CD14-positive monocyte (primary cell): ENCODE measurements around the gene STOML3. TPM values are rescaled to one million over a fixed set of nuclear protein-coding genes. Genes with fewer than 3 reads are reported as not detected.

Source experiments
- DNase-seq, 3 donors: peaks; one replicate each; pipeline ENCODE4 v3.0.0-alpha.2; 2011 to 2022
- H2AFZ ChIP-seq: 2 replicates; pipeline ENCODE4 v1.6.0; 2012; ENCODE audit warnings: mild to moderate bottlenecking, low read depth, low read length, inconsistent platforms; ENCODE audit not compliant: insufficient read depth, poor library complexity, severe bottlenecking
- H3K27ac ChIP-seq, 2 donors: 1 replicate in 1 of 2; 2 replicates in 1 of 2; pipeline ENCODE4 v1.5.1; 2012 to 2013; ENCODE audit warnings: low read length in 2 of 2, control low read depth in 1 of 2, inconsistent platforms in 1 of 2, low read depth in 1 of 2, mild to moderate bottlenecking in 1 of 2
- H3K27me3 ChIP-seq, 2 donors: one replicate each; pipeline versions ENCODE4 v1.6.0 to v1.6.1; 2011 to 2013; ENCODE audit warnings: low read length in 2 of 2; ENCODE audit not compliant: control insufficient read depth in 2 of 2, insufficient read depth in 2 of 2
- H3K36me3 ChIP-seq, 2 donors: replicated peaks in 1 of 2; 1 replicate in 1 of 2; 2 replicates in 1 of 2; pipeline versions ENCODE4 v1.5.1 to v1.6.1; 2012 to 2013; ENCODE audit warnings: low read length in 2 of 2, control low read depth in 1 of 2, inconsistent platforms in 1 of 2, mild to moderate bottlenecking in 1 of 2; ENCODE audit not compliant: insufficient read depth in 2 of 2, control insufficient read depth in 1 of 2
- H3K4me1 ChIP-seq, 2 donors: 1 replicate in 1 of 2; 2 replicates in 1 of 2; pipeline versions ENCODE4 v1.5.1 to v1.6.1; 2012 to 2013; ENCODE audit warnings: low read length in 2 of 2, control low read depth in 1 of 2, inconsistent platforms in 1 of 2, mild to moderate bottlenecking in 1 of 2, moderate library complexity in 1 of 2; ENCODE audit not compliant: insufficient read depth in 2 of 2, control insufficient read depth in 1 of 2
- H3K4me2 ChIP-seq: replicated peaks from 2 replicates; pipeline ENCODE3; 2012; ENCODE audit warnings: low read length, moderate library complexity, mild to moderate bottlenecking; ENCODE audit not compliant: poor library complexity, severe bottlenecking; ENCODE audit errors: extremely low read depth
- H3K4me3 ChIP-seq, 3 experiments: fragments of 200-600 bp in 1 of 3; sonication (generic) in 1 of 3; replicated peaks in 1 of 3; 1 replicate in 2 of 3; 2 replicates in 1 of 3; pipeline ENCODE4 v1.5.1; 2011 to 2013; ENCODE audit warnings: low read length in 3 of 3, mild to moderate bottlenecking in 3 of 3, control low read depth in 2 of 3, low read depth in 2 of 3, inconsistent platforms in 1 of 3, moderate library complexity in 1 of 3
- H3K79me2 ChIP-seq: 2 replicates; pipeline ENCODE4 v1.6.0; 2012; ENCODE audit warnings: mild to moderate bottlenecking, control low read depth, inconsistent platforms, low read length, moderate library complexity; ENCODE audit not compliant: insufficient read depth
- H3K9ac ChIP-seq: 2 replicates; pipeline ENCODE4 v1.6.0; 2017; ENCODE audit warnings: low read length, mild to moderate bottlenecking; ENCODE audit not compliant: insufficient read depth, poor library complexity, severe bottlenecking
- H3K9me3 ChIP-seq, 2 donors: replicated peaks in 1 of 2; 1 replicate in 1 of 2; 2 replicates in 1 of 2; pipeline versions ENCODE4 v1.5.1 to v1.6.1; 2012 to 2013; ENCODE audit warnings: low read length in 2 of 2, control low read depth in 1 of 2; ENCODE audit not compliant: control insufficient read depth in 1 of 2, insufficient read depth in 1 of 2
- H4K20me1 ChIP-seq: 2 replicates; pipeline ENCODE4 v1.6.0; 2012; ENCODE audit warnings: mild to moderate bottlenecking, low read length, control low read depth, moderate library complexity; ENCODE audit not compliant: insufficient read depth
- H3K27ac Mint-ChIP-seq, 7 donors: one replicate each; pipeline ENCODE4 v1.8.0; 2020; ENCODE audit warnings: mild to moderate bottlenecking in 7 of 7, mixed read lengths in 7 of 7, moderate library complexity in 6 of 7, inconsistent platforms in 2 of 7
- H3K27me3 Mint-ChIP-seq, 3 donors: one replicate each; pipeline ENCODE4 v1.8.0; 2021 to 2022; ENCODE audit warnings: low read depth in 3 of 3, mild to moderate bottlenecking in 3 of 3, mixed read lengths in 3 of 3, moderate library complexity in 3 of 3, inconsistent platforms in 1 of 3
- H3K36me3 Mint-ChIP-seq, 2 donors: one replicate each; pipeline ENCODE4 v1.8.0; 2020; ENCODE audit warnings: mixed read lengths in 2 of 2, inconsistent platforms in 1 of 2, mild to moderate bottlenecking in 1 of 2
- H3K4me1 Mint-ChIP-seq: one replicate; pipeline ENCODE4 v1.8.0; 2020; ENCODE audit warnings: mild to moderate bottlenecking, mixed read lengths
- H3K4me3 Mint-ChIP-seq, 2 donors: one replicate each; pipeline ENCODE4 v1.8.0; 2020; ENCODE audit warnings: mild to moderate bottlenecking in 2 of 2, mixed read lengths in 2 of 2, moderate library complexity in 1 of 2
- H3K9me3 Mint-ChIP-seq, 7 donors: one replicate each; pipeline ENCODE4 v1.8.0; 2020 to 2022; ENCODE audit warnings: mixed read lengths in 7 of 7, mild to moderate bottlenecking in 6 of 7, moderate library complexity in 6 of 7, inconsistent platforms in 2 of 7
- WGBS: methylation state at CpG from one replicate; pipeline ENCODE4 v1.1.5; 2013; ENCODE audit warnings: missing lambda C conversion rate; ENCODE audit not compliant: insufficient coverage; 5-methylcytosine and 5-hydroxymethylcytosine counted together
- intact Hi-C, 2 donors: fragments of 100-400 bp; cut with micrococcal nuclease; formaldehyde crosslinking; loops; one replicate each; pipeline versions ENCODE4 v1.15.0 to v1.15.1; 2023
- polyA plus RNA-seq, 3 donors: library from polyadenylated mRNA; depleted of rRNA in 1 of 3; unstranded in 2 of 3; stranded (reverse) in 1 of 3; fragments of 300-500 nt in 2 of 3; fragments of >200 nt in 1 of 3; fragmentation: Illumina TruSeq in 2 of 3; gene quantifications; 1 replicate in 2 of 3; 2 replicates in 1 of 3; pipeline ENCODE4 v1.2.3, GENCODE V29; 2012 to 2021
- TF ChIP-seq, protein P1 (sequence below): fragments of 200-600 bp; IDR thresholded peaks from one replicate; pipeline ENCODE4 v1.8.0; 2022; ENCODE audit warnings: antibody characterized with exemption, mild to moderate bottlenecking

STOML3 gene
- polyA plus RNA-seq, 3 donors, result not detected

GRCh38 chr13:39032150-39032549 is 41.5 kb upstream of the STOML3 start:
- Histone ChIP-seq H3K9ac (no peak overlapping the region), H3K27me3 (no peaks in the 10 kb centered on the region), H3K36me3 (peaks cover 25 to 49% of the 10 kb centered on the region in 2 donors), H3K4me3 (no peak overlapping the region), H2AFZ (no peak overlapping the region), H3K9me3 (no peaks in the 10 kb centered on the region), H4K20me1 (peaks cover 67% of the 10 kb centered on the region), H3K27ac (no peak overlapping the region), H3K79me2 (peaks cover 68% of the 10 kb centered on the region), H3K4me2 (no peak overlapping the region), H3K4me1 (peaks cover 26 to 33% of the 10 kb centered on the region in 2 donors)
- Mint-ChIP-seq H3K36me3 (peaks cover 34 to 36% of the 10 kb centered on the region in 2 donors), H3K4me1 (peaks cover 39% of the 10 kb centered on the region), H3K27ac (peak overlapping the region in 1 of 7 donors; percentile 85), H3K4me3 (no peak overlapping the region), H3K27me3 (peaks cover 0 to 2% (median 0%) of the 10 kb centered on the region in 3 donors), H3K9me3 (no peaks in the 10 kb centered on the region)
- TF ChIP-seq, protein P1, sequence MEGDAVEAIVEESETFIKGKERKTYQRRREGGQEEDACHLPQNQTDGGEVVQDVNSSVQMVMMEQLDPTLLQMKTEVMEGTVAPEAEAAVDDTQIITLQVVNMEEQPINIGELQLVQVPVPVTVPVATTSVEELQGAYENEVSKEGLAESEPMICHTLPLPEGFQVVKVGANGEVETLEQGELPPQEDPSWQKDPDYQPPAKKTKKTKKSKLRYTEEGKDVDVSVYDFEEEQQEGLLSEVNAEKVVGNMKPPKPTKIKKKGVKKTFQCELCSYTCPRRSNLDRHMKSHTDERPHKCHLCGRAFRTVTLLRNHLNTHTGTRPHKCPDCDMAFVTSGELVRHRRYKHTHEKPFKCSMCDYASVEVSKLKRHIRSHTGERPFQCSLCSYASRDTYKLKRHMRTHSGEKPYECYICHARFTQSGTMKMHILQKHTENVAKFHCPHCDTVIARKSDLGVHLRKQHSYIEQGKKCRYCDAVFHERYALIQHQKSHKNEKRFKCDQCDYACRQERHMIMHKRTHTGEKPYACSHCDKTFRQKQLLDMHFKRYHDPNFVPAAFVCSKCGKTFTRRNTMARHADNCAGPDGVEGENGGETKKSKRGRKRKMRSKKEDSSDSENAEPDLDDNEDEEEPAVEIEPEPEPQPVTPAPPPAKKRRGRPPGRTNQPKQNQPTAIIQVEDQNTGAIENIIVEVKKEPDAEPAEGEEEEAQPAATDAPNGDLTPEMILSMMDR, result no peak
- intact Hi-C loops, result no loop called here
- WGBS, result no CpG with 5 or more reads among the region's 1 CpG
- no peak for DNase-seq

DNA sequence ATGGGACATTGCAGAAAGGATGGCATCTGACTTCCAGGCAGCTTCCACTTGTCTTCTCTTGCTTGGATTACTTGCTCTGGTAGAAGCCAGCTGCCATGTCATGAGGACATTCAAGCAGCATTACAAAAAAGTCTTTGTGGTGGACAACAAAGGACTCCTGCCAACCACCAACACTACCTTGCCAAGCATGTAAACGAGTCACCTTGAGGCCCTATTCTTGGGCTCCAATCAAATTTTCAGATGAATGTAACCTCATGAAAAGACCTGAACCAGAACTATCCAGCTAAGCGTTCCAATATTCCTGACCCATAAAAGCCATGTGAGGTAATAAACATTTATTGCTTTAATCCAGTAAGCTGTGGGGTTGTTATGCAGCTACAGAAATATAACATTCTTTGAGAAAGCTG is 34.8 kb upstream of the STOML3 start:
- intact Hi-C loops, result no loop called here
- no CpG with 5 or more reads among the region's 2 CpGs for WGBS
- H3K79me2 ChIP-seq, result peaks cover 2% of the 10 kb centered on the region
- TF ChIP-seq, protein P1, result no peak
- H3K27ac ChIP-seq, result no peak overlapping the region
- peaks cover 85 to 100% of the 10 kb centered on the region in 2 donors for H3K36me3 ChIP-seq
- DNase-seq, result no peak
- no peak overlapping the region for H3K4me2 ChIP-seq
- no peak overlapping the region for H3K9ac ChIP-seq
- H3K4me3 ChIP-seq, result no peak overlapping the region
- no peaks in the 10 kb centered on the region for H3K9me3 Mint-ChIP-seq
- H4K20me1 ChIP-seq, result peaks cover 9% of the 10 kb centered on the region
- no peaks in the 10 kb centered on the region for H3K4me1 ChIP-seq
- H3K27ac Mint-ChIP-seq, result peak overlapping the region in 1 of 7 donors; percentile 33
- H3K27me3 ChIP-seq, result no peaks in the 10 kb centered on the region
- no peaks in the 10 kb centered on the region for H3K27me3 Mint-ChIP-seq
- no peak overlapping the region for H3K4me3 Mint-ChIP-seq
- no peaks in the 10 kb centered on the region for H3K9me3 ChIP-seq
- H3K36me3 Mint-ChIP-seq, result peaks cover 72 to 80% of the 10 kb centered on the region in 2 donors
- no peaks in the 10 kb centered on the region for H3K4me1 Mint-ChIP-seq
- no peak overlapping the region for H2AFZ ChIP-seq
